Stimulated activated effector memory CD8-positive, alpha-beta T cell treated with anti-CD3 and anti-CD28 coated beads, Interleukin-12 subunit alpha, Interleukin-12 subunit beta, amount 100 ng/mL, for 72 hours (primary cell): ENCODE data around the gene SORT1.

Experiments
- ATAC-seq: fragments of 150-1000 bp; cut with Tn5 transposase; 2 replicates; pipeline ENCODE4 v1.10.0; 2021
- DNase-seq, 2 donors: peaks; one replicate each; pipeline ENCODE4 v3.0.0; 2021 to 2022; ENCODE audit warnings: low spot score in 2 of 2
- H3K27ac Mint-ChIP-seq: one replicate; pipeline ENCODE4 v1.8.0; 2022; ENCODE audit warnings: mild to moderate bottlenecking, mixed read lengths
- H3K36me3 Mint-ChIP-seq: one replicate; pipeline ENCODE4 v1.8.0; 2022; ENCODE audit warnings: mild to moderate bottlenecking, mixed read lengths
- H3K4me1 Mint-ChIP-seq: one replicate; pipeline ENCODE4 v1.8.0; 2022; ENCODE audit warnings: mixed read lengths
- H3K4me3 Mint-ChIP-seq: one replicate; pipeline ENCODE4 v1.8.0; 2022; ENCODE audit warnings: mild to moderate bottlenecking, mixed read lengths
- H3K9me3 Mint-ChIP-seq: one replicate; pipeline ENCODE4 v1.8.0; 2022; ENCODE audit warnings: mixed read lengths

The SORT1 gene

DNA sequence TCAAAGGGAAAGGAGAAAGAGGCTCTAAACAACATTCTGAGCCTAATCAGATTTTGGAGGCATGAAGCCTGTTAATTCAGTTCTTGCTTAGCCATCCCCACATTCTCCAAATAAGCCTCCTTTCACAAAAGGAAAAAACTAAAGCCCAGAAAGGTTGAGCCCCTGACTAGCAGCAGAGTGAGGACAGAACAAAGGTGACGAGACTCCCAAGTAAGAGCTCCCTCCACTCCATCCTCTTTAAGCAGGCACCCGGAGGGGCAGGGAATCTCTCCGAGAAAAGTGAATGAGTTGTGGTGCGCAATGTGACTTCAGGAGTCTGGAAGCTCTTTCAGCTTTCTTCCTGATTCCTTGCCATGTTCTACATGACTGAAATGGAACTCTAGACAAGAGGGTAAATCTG is 47.5 kb downstream of the SORT1 start:
- Mint-ChIP-seq H3K4me1 (no peaks in the 10 kb centered on the region), H3K36me3 (no peaks in the 10 kb centered on the region), H3K4me3 (no peak overlapping the region), H3K27ac (no peak overlapping the region), H3K9me3 (no peaks in the 10 kb centered on the region)
- DNase-seq (no peak), ATAC-seq (no peak)

DNA sequence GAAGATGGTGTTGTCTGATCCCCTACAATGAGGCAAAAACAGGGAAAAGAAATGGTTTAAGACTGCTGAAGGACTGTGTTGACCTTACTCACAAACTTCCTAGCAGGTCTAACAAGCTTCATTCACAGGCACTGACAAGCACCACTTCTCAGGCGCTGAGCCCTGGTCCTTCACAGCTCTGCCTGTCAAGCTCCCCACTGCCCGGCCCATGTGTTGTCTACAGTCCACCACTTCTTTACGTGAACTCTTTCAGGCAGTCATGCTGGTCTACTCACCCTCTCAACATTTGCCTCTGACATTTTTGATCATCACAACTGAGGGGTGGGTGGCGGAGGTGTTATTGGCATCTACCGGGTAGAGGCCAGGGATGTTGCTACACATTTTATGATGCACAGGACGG is 50.2 kb downstream of the SORT1 start:
- Mint-ChIP-seq H3K36me3 (no peaks in the 10 kb centered on the region), H3K27ac (no peak overlapping the region)

GRCh38 chr1:109341944-109342930 is 55.5 kb downstream of the SORT1 start:
- DNase-seq (no peak), ATAC-seq (no peak)
- Mint-ChIP-seq H3K4me1 (no peaks in the 10 kb centered on the region), H3K36me3 (no peaks in the 10 kb centered on the region), H3K9me3 (no peaks in the 10 kb centered on the region), H3K4me3 (no peak overlapping the region), H3K27ac (no peak overlapping the region)

More for the DNA sequence above, 50.2 kb downstream of the SORT1 start:
- DNase-seq, result no peak
- no peak for ATAC-seq
- Mint-ChIP-seq H3K4me3 (no peak overlapping the region), H3K4me1 (no peaks in the 10 kb centered on the region), H3K9me3 (no peaks in the 10 kb centered on the region)

- Mint-ChIP-seq H3K4me3 (no peak overlapping the region), H3K9me3 (no peaks in the 10 kb centered on the region), H3K4me1 (no peaks in the 10 kb centered on the region), H3K36me3 (no peaks in the 10 kb centered on the region), H3K27ac (no peak overlapping the region)
- DNase-seq, result no peak
- ATAC-seq, result no peak
Measured at GRCh38 chr1:109338608-109339007, 59.1 kb downstream of the SORT1 start.

- Mint-ChIP-seq H3K36me3 (no peaks in the 10 kb centered on the region), H3K27ac (no peak overlapping the region), H3K4me3 (no peak overlapping the region), H3K9me3 (no peaks in the 10 kb centered on the region), H3K4me1 (no peaks in the 10 kb centered on the region)
- DNase-seq, result no peak
- ATAC-seq, result no peak
Measured at GRCh38 chr1:109338091-109338490, 59.6 kb downstream of the SORT1 start.

DNA sequence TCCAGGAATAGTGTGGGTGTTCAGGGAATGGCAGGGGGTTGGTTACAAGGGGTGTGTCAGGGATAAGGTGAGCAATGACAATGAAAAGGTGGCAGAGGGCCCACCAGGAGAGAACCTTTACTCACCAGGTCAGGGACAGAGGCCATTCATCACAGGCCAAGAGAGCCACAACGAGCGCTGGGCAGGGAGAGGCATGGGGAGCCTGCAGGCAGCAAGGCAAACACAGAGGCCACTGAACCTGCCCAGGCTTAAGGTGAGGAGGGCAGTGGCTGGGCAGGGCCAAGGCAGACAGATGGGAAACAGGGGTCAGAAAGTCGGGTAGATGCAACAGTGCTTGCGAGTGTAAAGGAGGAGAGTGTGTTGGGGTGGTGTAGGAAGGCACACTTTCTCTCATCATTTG is 62.6 kb downstream of the SORT1 start:
- Mint-ChIP-seq H3K9me3 (peaks cover 6% of the 10 kb centered on the region), H3K36me3 (no peaks in the 10 kb centered on the region), H3K4me3 (no peak overlapping the region), H3K4me1 (no peaks in the 10 kb centered on the region), H3K27ac (no peak overlapping the region)
- no peak for ATAC-seq
- DNase-seq, result no peak

GRCh38 chr1:109331113-109331512 is 66.6 kb downstream of the SORT1 start:
- H3K4me3 Mint-ChIP-seq, result no peak overlapping the region

DNA sequence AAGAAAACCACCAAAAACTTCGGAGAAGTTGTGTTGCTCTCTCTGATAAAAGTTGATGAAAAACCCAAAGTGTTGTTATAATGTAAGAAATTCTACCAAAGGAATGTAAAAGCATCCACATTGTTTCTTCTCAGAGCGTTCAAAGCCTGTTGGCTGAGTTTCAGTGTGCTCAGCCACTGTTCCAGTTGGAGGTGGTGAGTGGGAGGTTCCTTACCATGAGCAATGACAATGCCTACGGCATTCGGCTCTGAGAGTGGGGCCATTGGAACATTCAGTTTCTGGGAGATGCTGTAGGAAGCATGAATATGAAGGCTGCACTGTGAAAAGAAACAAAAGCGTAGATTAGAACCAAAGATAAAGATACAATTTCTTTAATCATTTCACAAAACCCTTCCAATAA is 70.4 kb downstream of the SORT1 start:
- no peaks in the 10 kb centered on the region for H3K4me1 Mint-ChIP-seq
- H3K4me3 Mint-ChIP-seq, result no peak overlapping the region
- H3K9me3 Mint-ChIP-seq, result peaks cover 6% of the 10 kb centered on the region
- DNase-seq (no peak), ATAC-seq (no peak)
- no peak overlapping the region for H3K27ac Mint-ChIP-seq
- no peaks in the 10 kb centered on the region for H3K36me3 Mint-ChIP-seq

More at GRCh38 chr1:109331113-109331512, 66.6 kb downstream of the SORT1 start:
- Mint-ChIP-seq H3K36me3 (no peaks in the 10 kb centered on the region), H3K4me1 (no peaks in the 10 kb centered on the region), H3K27ac (no peak overlapping the region), H3K9me3 (peaks cover 8% of the 10 kb centered on the region)
- no peak for DNase-seq
- no peak for ATAC-seq

DNA sequence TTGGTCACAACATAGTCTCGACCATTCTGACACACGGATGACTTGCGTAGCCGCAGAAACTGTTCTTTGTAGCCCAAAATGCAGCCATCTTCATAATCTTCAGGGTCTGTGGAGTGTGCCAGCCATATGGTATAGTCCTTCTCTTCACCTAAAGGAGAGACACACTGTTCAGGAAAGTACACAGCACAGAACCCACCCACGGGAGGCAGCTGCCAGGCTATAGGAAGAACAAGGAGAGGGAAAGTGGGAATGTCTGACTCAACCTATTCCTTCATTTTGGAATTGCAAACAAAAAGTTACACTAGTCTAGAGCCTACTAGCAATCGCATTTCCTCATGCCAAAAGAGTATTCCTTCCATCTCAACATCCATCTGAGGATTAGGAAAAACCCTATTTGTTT is 74.7 kb downstream of the SORT1 start:
- Mint-ChIP-seq H3K4me3 (no peak overlapping the region), H3K4me1 (no peaks in the 10 kb centered on the region), H3K36me3 (no peaks in the 10 kb centered on the region), H3K27ac (no peak overlapping the region), H3K9me3 (no peaks in the 10 kb centered on the region)
- ATAC-seq, result no peak
- no peak for DNase-seq

- no peaks in the 10 kb centered on the region for H3K36me3 Mint-ChIP-seq
- H3K4me3 Mint-ChIP-seq, result no peak overlapping the region
- H3K27ac Mint-ChIP-seq, result no peak overlapping the region
- H3K4me1 Mint-ChIP-seq, result no peaks in the 10 kb centered on the region
- ATAC-seq (no peak), DNase-seq (no peak)
- no peaks in the 10 kb centered on the region for H3K9me3 Mint-ChIP-seq
Measured at GRCh38 chr1:109319114-109319513, 78.6 kb downstream of the SORT1 start.

GRCh38 chr1:109316506-109316905 is 81.2 kb downstream of the SORT1 start:
- Mint-ChIP-seq H3K4me1 (no peaks in the 10 kb centered on the region), H3K36me3 (no peaks in the 10 kb centered on the region)

DNA sequence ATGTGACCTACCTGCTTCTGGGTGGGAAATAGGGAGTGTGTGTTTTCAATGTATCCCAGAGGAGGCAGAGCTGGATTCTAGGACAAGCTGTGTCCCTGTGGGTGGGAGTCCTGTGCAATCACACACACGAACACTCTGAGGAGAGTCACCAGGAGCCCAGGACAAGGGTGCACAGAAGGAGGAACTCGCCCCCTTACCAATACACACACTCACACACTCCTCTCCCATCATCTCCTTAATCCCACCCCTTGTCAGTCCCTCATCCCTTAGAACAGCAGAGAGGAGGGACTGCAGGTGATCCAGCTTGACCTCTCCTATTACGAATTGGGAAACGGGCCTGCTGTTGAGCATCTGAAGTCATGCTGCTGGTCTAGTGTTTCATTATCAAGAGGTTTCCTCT is 82.4 kb downstream of the SORT1 start:
- H3K36me3 Mint-ChIP-seq, result no peaks in the 10 kb centered on the region
- no peak overlapping the region for H3K4me3 Mint-ChIP-seq
- no peak overlapping the region for H3K27ac Mint-ChIP-seq
- H3K4me1 Mint-ChIP-seq, result no peaks in the 10 kb centered on the region
- H3K9me3 Mint-ChIP-seq, result no peaks in the 10 kb centered on the region
- no peak for ATAC-seq
- no peak for DNase-seq

More at GRCh38 chr1:109316506-109316905, 81.2 kb downstream of the SORT1 start:
- DNase-seq (no peak), ATAC-seq (no peak)
- H3K27ac Mint-ChIP-seq, result no peak overlapping the region
- H3K9me3 Mint-ChIP-seq, result no peaks in the 10 kb centered on the region
- no peak overlapping the region for H3K4me3 Mint-ChIP-seq

GRCh38 chr1:109314795-109315194 is 82.9 kb downstream of the SORT1 start:
- no peak for ATAC-seq
- Mint-ChIP-seq H3K9me3 (no peaks in the 10 kb centered on the region), H3K4me1 (no peaks in the 10 kb centered on the region), H3K36me3 (no peaks in the 10 kb centered on the region), H3K27ac (no peak overlapping the region), H3K4me3 (no peak overlapping the region)
- DNase-seq, result no peak

- ATAC-seq (no peak), DNase-seq (no peak)
- H3K36me3 Mint-ChIP-seq, result no peaks in the 10 kb centered on the region
- no peak overlapping the region for H3K27ac Mint-ChIP-seq
- no peaks in the 10 kb centered on the region for H3K4me1 Mint-ChIP-seq
- H3K9me3 Mint-ChIP-seq, result no peaks in the 10 kb centered on the region
- H3K4me3 Mint-ChIP-seq, result no peak overlapping the region
Measured at GRCh38 chr1:109312978-109313775, 84.5 kb downstream of the SORT1 start.

GRCh38 chr1:109312246-109312645 is 85.5 kb downstream of the SORT1 start:
- DNase-seq (no peak), ATAC-seq (no peak)
- H3K4me1 Mint-ChIP-seq, result no peaks in the 10 kb centered on the region
- no peaks in the 10 kb centered on the region for H3K36me3 Mint-ChIP-seq
- H3K9me3 Mint-ChIP-seq, result no peaks in the 10 kb centered on the region
- H3K27ac Mint-ChIP-seq, result no peak overlapping the region
- no peak overlapping the region for H3K4me3 Mint-ChIP-seq

GRCh38 chr1:109309347-109309746 is 88.4 kb downstream of the SORT1 start:
- Mint-ChIP-seq H3K27ac (no peak overlapping the region), H3K36me3 (no peaks in the 10 kb centered on the region), H3K9me3 (no peaks in the 10 kb centered on the region), H3K4me1 (no peaks in the 10 kb centered on the region), H3K4me3 (no peak overlapping the region)
- DNase-seq, result no peak
- ATAC-seq, result no peak
